Left lung (tissue), 10 donors: ENCODE results near the gene CELF4. TPM values are rescaled to one million over a fixed set of nuclear protein-coding genes. Genes with fewer than 3 reads are reported as not detected.
A peak's percentile ranks its signal among the peaks of the same experiment; 100 is the strongest.

ENCODE experiments used
- ATAC-seq: fragments of 200-7000 bp; cut with Tn5 transposase; one replicate; pipeline ENCODE4 v1.9.1; 2020; ENCODE audit warnings: moderate library complexity
- DNase-seq, 4 donors: peaks; one replicate each; pipeline ENCODE4 v3.0.0-alpha.2; 2013 to 2020
- H3K27ac ChIP-seq, 2 donors: fragments of 200-600 bp; sonication (generic) in 1 of 2; one replicate each; pipeline versions ENCODE4 v1.5.0 to v1.8.0; 2020 to 2021
- H3K27me3 ChIP-seq, 2 donors: fragments of 200-600 bp; sonication (generic) in 1 of 2; one replicate each; pipeline versions ENCODE4 v1.5.0 to v1.8.0; 2020 to 2021
- H3K36me3 ChIP-seq, 2 donors: fragments of 200-600 bp; sonication (generic) in 1 of 2; one replicate each; pipeline versions ENCODE4 v1.5.0 to v1.8.0; 2020 to 2021
- H3K4me1 ChIP-seq, 2 donors: fragments of 200-600 bp; one replicate each; pipeline ENCODE4 v1.8.0; 2021
- H3K4me3 ChIP-seq, 2 donors: fragments of 200-600 bp; sonication (generic) in 1 of 2; one replicate each; pipeline versions ENCODE4 v1.5.0 to v1.8.0; 2020 to 2021; ENCODE audit warnings: mild to moderate bottlenecking in 1 of 2
- H3K9me3 ChIP-seq, 2 donors: fragments of 200-600 bp; sonication (generic) in 1 of 2; one replicate each; pipeline versions ENCODE4 v1.5.0 to v1.8.0; 2020 to 2021
- CTCF ChIP-seq, 2 donors: fragments of 200-600 bp; sonication (generic) in 1 of 2; IDR thresholded peaks; one replicate each; pipeline versions ENCODE4 v1.5.0 to v1.8.0; 2021; ENCODE audit warnings: antibody characterized with exemption in 2 of 2
- intact Hi-C, 2 donors: fragments of 100-400 bp; cut with DNase I; formaldehyde crosslinking; loops; one replicate each; pipeline versions ENCODE4 v1.11.2 to v1.14.2; 2022
- polyA plus RNA-seq, 6 donors: library from polyadenylated mRNA; unstranded; fragments of 120-200 nt; gene quantifications; one replicate each; pipeline ENCODE4 v1.2.1, GENCODE V29; 2013; ENCODE audit not compliant: insufficient read length in 6 of 6
- total RNA-seq, 2 donors: library from RNA; stranded (reverse); fragmentation: NEBNext Ultra II Directional; extraction: Animal tissue kit (Norgen Biotek cat#: 25700); gene quantifications; one replicate each; pipeline ENCODE4 v1.2.1, GENCODE V29; 2021
- donor health status: DM: no; HTN: yes; CAD: no.
- donor health status: DM: no; HTN: no; CAD: no.

CELF4 gene
- total and polyA plus RNA-seq, 8 donors, result 1.1 to 10.3 (median 7.4) TPM

GRCh38 chr18:37398248-37398920 lies 167.2 kb downstream of the CELF4 start:
- Histone ChIP-seq H3K4me1 (peaks cover 4 to 11% of the 10 kb centered on the region in 2 donors), H3K27ac (no peak overlapping the region), H3K4me3 (no peak overlapping the region), H3K36me3 (no peaks in the 10 kb centered on the region), H3K27me3 (peaks cover 0 to 25% of the 10 kb centered on the region in 2 donors), H3K9me3 (no peaks in the 10 kb centered on the region)
- DNase-seq (no peak), ATAC-seq (no peak)
- TF ChIP-seq CTCF (IDR thresholded peaks at IDR 0.05), result no peak
- intact Hi-C loops, result no loop called here

- H3K27ac ChIP-seq, result no peak overlapping the region
- no peaks in the 10 kb centered on the region for H3K9me3 ChIP-seq
- DNase-seq, result no peak
- H3K36me3 ChIP-seq, result no peaks in the 10 kb centered on the region
- ATAC-seq, result no peak
- no peak for TF ChIP-seq CTCF (IDR thresholded peaks at IDR 0.05)
- peaks cover 4 to 12% of the 10 kb centered on the region in 2 donors for H3K4me1 ChIP-seq
- no peak overlapping the region for H3K4me3 ChIP-seq
- intact Hi-C loops, result no loop called here
- peaks cover 0 to 30% of the 10 kb centered on the region in 2 donors for H3K27me3 ChIP-seq
Measured at GRCh38 chr18:37397814-37398213, 167.8 kb downstream of the CELF4 start.

GRCh38 chr18:37396971-37397720 lies 168.5 kb downstream of the CELF4 start:
- H3K36me3 ChIP-seq, result no peaks in the 10 kb centered on the region
- no peak overlapping the region for H3K4me3 ChIP-seq
- peaks cover 4 to 12% of the 10 kb centered on the region in 2 donors for H3K4me1 ChIP-seq
- DNase-seq, result peak in 2 of 4 donors; percentile 72 to 79
- peaks cover 0 to 37% of the 10 kb centered on the region in 2 donors for H3K27me3 ChIP-seq
- ATAC-seq, result peak; percentile 11
- intact Hi-C loops, result no loop called here
- TF ChIP-seq CTCF (IDR thresholded peaks at IDR 0.05), result no peak
- H3K27ac ChIP-seq, result no peak overlapping the region
- no peaks in the 10 kb centered on the region for H3K9me3 ChIP-seq

GRCh38 chr18:37395631-37396030 lies 170.0 kb downstream of the CELF4 start:
- Histone ChIP-seq H3K4me1 (peaks cover 4 to 12% of the 10 kb centered on the region in 2 donors), H3K9me3 (no peaks in the 10 kb centered on the region), H3K4me3 (no peak overlapping the region), H3K36me3 (no peaks in the 10 kb centered on the region), H3K27me3 (peaks cover 0 to 43% of the 10 kb centered on the region in 2 donors), H3K27ac (no peak overlapping the region)
- no peak for ATAC-seq
- intact Hi-C loops, result no loop called here
- no peak for TF ChIP-seq CTCF (IDR thresholded peaks at IDR 0.05)
- no peak for DNase-seq

- DNase-seq (no peak), ATAC-seq (no peak)
- no peak overlapping the region for H3K4me3 ChIP-seq
- TF ChIP-seq CTCF (IDR thresholded peaks at IDR 0.05), result no peak
- H3K36me3 ChIP-seq, result no peaks in the 10 kb centered on the region
- H3K27ac ChIP-seq, result no peak overlapping the region
- H3K4me1 ChIP-seq, result peaks cover 4 to 12% of the 10 kb centered on the region in 2 donors
- intact Hi-C loops, result no loop called here
- H3K9me3 ChIP-seq, result peaks cover 0 to 5% of the 10 kb centered on the region in 2 donors
- peaks cover 0 to 43% of the 10 kb centered on the region in 2 donors for H3K27me3 ChIP-seq
Measured at GRCh38 chr18:37395138-37395537, 170.5 kb downstream of the CELF4 start.
